Vagina (tissue), 2 donors: ENCODE data around the gene TBC1D8. TPM values are rescaled to one million over a fixed set of nuclear protein-coding genes. Genes with fewer than 3 reads are reported as not detected.
A peak's percentile ranks its signal among the peaks of the same experiment; 100 is the strongest.

ENCODE experiments used
- DNase-seq, 2 donors: peaks; one replicate each; pipeline ENCODE4 v3.0.0-alpha.2; 2017; ENCODE audit errors: extremely low spot score in 2 of 2
- H3K27ac ChIP-seq: fragments of 200-600 bp; sonication (generic); one replicate; pipeline ENCODE4 v1.5.1; 2019
- H3K27me3 ChIP-seq: fragments of 200-600 bp; sonication (generic); one replicate; pipeline ENCODE4 v1.5.1; 2019
- H3K36me3 ChIP-seq, 2 donors: fragments of 200-600 bp; sonication (generic); one replicate each; pipeline ENCODE4 v1.5.1; 2017 to 2019
- H3K4me1 ChIP-seq: fragments of 200-600 bp; sonication (generic); one replicate; pipeline ENCODE4 v1.5.1; 2019
- H3K4me3 ChIP-seq, 2 donors: fragments of 200-600 bp; sonication (generic); 1 replicate in 1 of 2; 2 replicates in 1 of 2; pipeline ENCODE4 v1.5.1; 2016 to 2019
- H3K9me3 ChIP-seq: fragments of 200-600 bp; sonication (generic); one replicate; pipeline ENCODE4 v1.5.1; 2019
- POLR2A ChIP-seq, 2 donors: fragments of 450-650 bp; IDR thresholded peaks; one replicate each; pipeline ENCODE4 v1.6.1; 2017; ENCODE audit warnings: antibody characterized with exemption in 2 of 2, mild to moderate bottlenecking in 2 of 2, moderate library complexity in 2 of 2
- POLR2AphosphoS5 ChIP-seq, 2 donors: sonication (generic); formaldehyde crosslinking; IDR thresholded peaks; one replicate each; pipeline ENCODE4 v1.9.0; 2017; ENCODE audit warnings: antibody characterized with exemption in 2 of 2, mild to moderate bottlenecking in 2 of 2, low read depth in 1 of 2; ENCODE audit not compliant: insufficient read depth in 1 of 2
- intact Hi-C: fragments of 100-400 bp; cut with DNase I; formaldehyde crosslinking; loops from one replicate; pipeline ENCODE4 v1.15.1; 2023
- total RNA-seq: library from RNA; depleted of rRNA; stranded (reverse); fragments of >200 nt; gene quantifications from one replicate; pipeline ENCODE4 v1.2.3, GENCODE V29; 2016
- TF ChIP-seq, protein P1 (sequence below), 3 experiments: fragments of 450-650 bp in 2 of 3; fragments of 200-600 bp in 1 of 3; sonication (generic) in 1 of 3; IDR thresholded peaks; one replicate each; pipeline ENCODE4 v1.5.1; 2017 to 2019; ENCODE audit warnings: antibody characterized with exemption in 3 of 3, mild to moderate bottlenecking in 2 of 3, moderate library complexity in 2 of 3

TBC1D8 gene
- total RNA-seq, 1 donor from 2014 or later = 72.2 TPM

DNA sequence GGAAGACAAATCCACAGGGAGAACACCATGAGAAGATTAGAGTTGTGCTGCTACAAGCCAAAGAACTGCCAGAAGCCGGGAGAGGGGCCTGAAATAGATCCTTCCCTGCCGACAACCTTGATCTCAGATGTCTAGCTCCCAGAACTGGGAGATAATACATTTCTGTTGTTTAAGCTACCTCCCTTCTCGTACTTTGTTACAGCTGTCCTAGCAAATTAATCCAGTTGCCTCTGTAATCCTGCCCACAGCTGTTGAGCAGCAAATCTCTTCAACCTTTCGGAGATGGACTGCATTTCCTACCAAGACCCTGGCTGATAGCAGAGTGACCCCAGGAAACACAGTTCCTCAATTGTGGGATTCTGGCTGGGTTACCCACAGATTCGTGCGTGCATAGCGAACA, 2.6 kb upstream of the TBC1D8 start:
- Histone ChIP-seq H3K27me3 (no peaks in the 10 kb centered on the region), H3K4me1 (peaks cover 31% of the 10 kb centered on the region), H3K9me3 (no peaks in the 10 kb centered on the region), H3K4me3 (no peak overlapping the region), H3K36me3 (no peaks in the 10 kb centered on the region), H3K27ac (no peak overlapping the region)
- no peak for DNase-seq
- no peak for TF ChIP-seq POLR2A (IDR thresholded peaks at IDR 0.05)
- TF ChIP-seq POLR2AphosphoS5 (IDR thresholded peaks at IDR 0.05; ENCODE audit: insufficient read depth in 1 of 2, low read depth in 1 of 2) = no peak
- TF ChIP-seq, protein P1, sequence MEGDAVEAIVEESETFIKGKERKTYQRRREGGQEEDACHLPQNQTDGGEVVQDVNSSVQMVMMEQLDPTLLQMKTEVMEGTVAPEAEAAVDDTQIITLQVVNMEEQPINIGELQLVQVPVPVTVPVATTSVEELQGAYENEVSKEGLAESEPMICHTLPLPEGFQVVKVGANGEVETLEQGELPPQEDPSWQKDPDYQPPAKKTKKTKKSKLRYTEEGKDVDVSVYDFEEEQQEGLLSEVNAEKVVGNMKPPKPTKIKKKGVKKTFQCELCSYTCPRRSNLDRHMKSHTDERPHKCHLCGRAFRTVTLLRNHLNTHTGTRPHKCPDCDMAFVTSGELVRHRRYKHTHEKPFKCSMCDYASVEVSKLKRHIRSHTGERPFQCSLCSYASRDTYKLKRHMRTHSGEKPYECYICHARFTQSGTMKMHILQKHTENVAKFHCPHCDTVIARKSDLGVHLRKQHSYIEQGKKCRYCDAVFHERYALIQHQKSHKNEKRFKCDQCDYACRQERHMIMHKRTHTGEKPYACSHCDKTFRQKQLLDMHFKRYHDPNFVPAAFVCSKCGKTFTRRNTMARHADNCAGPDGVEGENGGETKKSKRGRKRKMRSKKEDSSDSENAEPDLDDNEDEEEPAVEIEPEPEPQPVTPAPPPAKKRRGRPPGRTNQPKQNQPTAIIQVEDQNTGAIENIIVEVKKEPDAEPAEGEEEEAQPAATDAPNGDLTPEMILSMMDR (IDR thresholded peaks at IDR 0.05) = no peak
- intact Hi-C loops = no loop called here

DNA sequence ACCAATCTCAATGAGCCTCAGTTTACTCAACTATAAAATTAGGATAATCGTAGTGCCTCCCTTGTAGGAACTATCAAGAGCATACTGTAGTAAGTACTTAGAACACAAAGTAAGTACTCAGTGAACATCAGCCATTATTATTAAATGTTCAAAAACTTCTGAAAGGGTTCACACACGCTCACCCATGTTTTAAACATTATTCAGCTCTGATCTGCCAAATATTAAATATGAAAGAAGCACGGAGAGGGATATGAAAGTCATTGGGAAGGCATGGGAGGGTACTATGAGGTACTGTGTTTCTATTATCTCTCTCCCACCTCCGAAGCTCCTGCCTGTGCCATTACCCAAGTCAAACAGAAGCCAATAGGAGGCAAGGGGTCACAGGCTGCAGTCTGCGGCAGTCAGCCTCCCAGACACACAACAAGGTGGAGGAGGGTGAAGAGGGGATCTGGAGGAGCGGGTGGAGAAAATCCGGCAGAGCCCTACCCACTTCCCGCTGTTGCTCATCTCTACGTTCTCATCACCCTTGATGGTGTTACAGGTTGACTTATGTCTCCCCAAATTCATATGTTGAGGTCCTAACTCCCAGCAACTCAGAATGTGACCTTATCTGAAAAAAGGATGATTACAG, 2.0 kb upstream of the TBC1D8 start:
- no peak for TF ChIP-seq POLR2A (IDR thresholded peaks at IDR 0.05)
- TF ChIP-seq, protein P1 (IDR thresholded peaks at IDR 0.05) = no peak
- TF ChIP-seq POLR2AphosphoS5 (IDR thresholded peaks at IDR 0.05; ENCODE audit: insufficient read depth in 1 of 2, low read depth in 1 of 2) = no peak
- intact Hi-C loops = no loop called here
- Histone ChIP-seq H3K4me1 (peaks cover 32% of the 10 kb centered on the region), H3K4me3 (no peak overlapping the region), H3K9me3 (no peaks in the 10 kb centered on the region), H3K27ac (peak overlapping the region; percentile 87), H3K27me3 (no peaks in the 10 kb centered on the region), H3K36me3 (no peaks in the 10 kb centered on the region)
- DNase-seq = no peak

DNA sequence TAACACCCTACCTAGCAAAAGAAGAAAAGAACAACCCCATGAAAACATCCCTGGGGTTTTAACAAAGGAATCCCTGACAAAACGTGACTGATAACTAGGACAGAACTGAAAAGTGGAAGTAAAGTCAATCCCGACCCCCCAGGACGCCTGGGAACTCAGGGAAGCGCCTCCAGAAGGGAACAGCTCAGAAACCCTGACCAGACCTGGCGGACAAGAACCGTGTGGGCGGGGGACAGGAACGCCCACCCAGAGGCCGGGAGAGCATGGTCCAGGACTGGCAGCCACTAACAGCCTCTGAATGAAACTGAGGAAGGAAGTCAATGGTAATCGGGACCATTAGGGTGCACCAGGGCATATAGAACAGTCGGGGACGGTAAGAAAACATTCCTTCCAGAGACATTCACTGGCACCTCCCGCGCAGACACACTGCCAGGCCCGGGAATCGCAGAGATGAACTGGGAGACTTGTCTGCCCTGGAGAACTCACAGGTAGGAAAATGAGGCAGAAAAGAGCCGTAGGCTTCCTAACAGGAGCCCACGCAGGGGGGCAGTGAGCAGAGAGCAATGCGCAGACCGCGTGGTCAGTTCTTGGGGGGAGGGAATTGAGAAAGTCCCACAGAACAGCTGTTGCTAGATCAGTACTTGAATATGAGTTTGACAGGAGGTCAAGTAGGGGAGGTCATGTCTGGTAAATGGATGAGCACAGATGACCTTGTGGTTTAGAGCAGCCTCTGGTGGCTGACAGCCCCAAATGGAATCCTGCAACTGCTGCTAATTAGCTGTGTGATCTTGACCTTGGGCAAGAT, 1.3 kb upstream of the TBC1D8 start:
- Histone ChIP-seq H3K4me1 (peaks cover 39% of the 10 kb centered on the region), H3K27me3 (no peaks in the 10 kb centered on the region), H3K27ac (peak overlapping the region; percentile 87), H3K36me3 (no peaks in the 10 kb centered on the region), H3K9me3 (no peaks in the 10 kb centered on the region), H3K4me3 (peak overlapping the region; percentile 80 to 88)
- intact Hi-C loops = no loop called here
- TF ChIP-seq, protein P1 (IDR thresholded peaks at IDR 0.05) = peak; percentile 46 to 55 (median 52)
- TF ChIP-seq POLR2A (IDR thresholded peaks at IDR 0.05) = no peak
- peak in 1 of 2 donors; percentile 39 for TF ChIP-seq POLR2AphosphoS5 (IDR thresholded peaks at IDR 0.05; ENCODE audit: insufficient read depth in 1 of 2, low read depth in 1 of 2)
- no peak for DNase-seq

DNA sequence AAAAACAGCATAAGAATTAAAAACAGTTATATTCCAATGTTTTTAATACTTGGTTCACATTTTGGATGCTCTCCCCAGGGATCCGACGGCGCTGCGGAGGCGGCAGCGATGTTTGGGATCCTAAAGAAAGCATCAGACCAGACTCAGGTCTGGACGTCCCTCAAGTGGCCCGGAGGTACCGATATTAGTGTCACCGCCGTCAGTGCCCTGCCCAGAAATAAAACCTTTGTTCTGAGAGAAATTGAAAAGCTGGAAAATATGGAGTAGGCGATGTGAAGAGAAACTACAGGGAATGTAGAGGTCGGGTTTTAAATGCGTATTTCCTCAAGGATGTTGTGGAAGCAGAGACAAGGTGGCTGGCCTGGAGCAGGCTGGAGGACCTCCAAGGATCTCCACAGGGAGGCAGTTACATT, 683 bp upstream of the TBC1D8 start:
- TF ChIP-seq, protein P1 (IDR thresholded peaks at IDR 0.05) = no peak
- TF ChIP-seq POLR2AphosphoS5 (IDR thresholded peaks at IDR 0.05; ENCODE audit: insufficient read depth in 1 of 2, low read depth in 1 of 2) (no peak), POLR2A (IDR thresholded peaks at IDR 0.05) (no peak)
- Histone ChIP-seq H3K4me1 (peaks cover 40% of the 10 kb centered on the region), H3K4me3 (peak overlapping the region; percentile 80 to 88), H3K27me3 (no peaks in the 10 kb centered on the region), H3K9me3 (no peaks in the 10 kb centered on the region), H3K36me3 (no peaks in the 10 kb centered on the region), H3K27ac (peak overlapping the region; percentile 87)
- no peak for DNase-seq
- intact Hi-C loops = loop anchor here (2.0 kb wide), 1 partner anchor 141 kb away; no protein-coding TSS in a partner anchor
